Heart left ventricle (tissue), 16 donors: ENCODE data around the gene NDUFA1. TPM values are rescaled to one million over a fixed set of nuclear protein-coding genes. Genes with fewer than 3 reads are reported as not detected.
"Not testable (repeated sequence)": the region's sequence is repeated elsewhere in the genome, so short reads cannot be mapped to it uniquely, and the experiment has no call there.

ENCODE experiments used
- ATAC-seq, 4 donors: fragments of 200-7000 bp; cut with Tn5 transposase; one replicate each; pipeline ENCODE4 v1.9.1; 2020 to 2022; ENCODE audit warnings: moderate library complexity in 4 of 4, mild to moderate bottlenecking in 3 of 4, moderate number of reproducible peaks in 1 of 4
- DNase-seq, 5 donors: peaks; one replicate each; pipeline ENCODE4 v3.0.0-alpha.2; 2020
- H3K27ac ChIP-seq, 12 donors: fragments of 200-600 bp; sonication (generic) in 4 of 12; one replicate each; pipeline versions ENCODE4 v1.5.0 to v1.8.0; 2016 to 2022; ENCODE audit warnings: mild to moderate bottlenecking in 2 of 12
- H3K27me3 ChIP-seq, 9 donors: fragments of 200-600 bp; sonication (generic) in 2 of 9; one replicate each; pipeline versions ENCODE4 v1.5.1 to v1.8.0; 2016 to 2022; ENCODE audit warnings: mild to moderate bottlenecking in 3 of 9
- H3K36me3 ChIP-seq, 9 donors: fragments of 200-600 bp; sonication (generic) in 2 of 9; one replicate each; pipeline versions ENCODE4 v1.5.0 to v1.8.0; 2018 to 2022; ENCODE audit warnings: mild to moderate bottlenecking in 2 of 9
- H3K4me1 ChIP-seq, 12 donors: fragments of 200-600 bp; sonication (generic) in 4 of 12; one replicate each; pipeline versions ENCODE4 v1.5.0 to v1.8.0; 2016 to 2022; ENCODE audit warnings: mild to moderate bottlenecking in 3 of 12
- H3K4me3 ChIP-seq, 12 donors: fragments of 200-600 bp; sonication (generic) in 4 of 12; one replicate each; pipeline versions ENCODE4 v1.5.0 to v1.8.0; 2017 to 2022; ENCODE audit warnings: mild to moderate bottlenecking in 9 of 12, moderate library complexity in 4 of 12
- H3K9me3 ChIP-seq, 12 donors: fragments of 200-600 bp; sonication (generic) in 4 of 12; one replicate each; pipeline versions ENCODE4 v1.5.0 to v1.8.0; 2016 to 2022; ENCODE audit warnings: mild to moderate bottlenecking in 1 of 12
- CTCF ChIP-seq, 12 donors: fragments of 200-600 bp; sonication (generic) in 4 of 12; IDR thresholded peaks; one replicate each; pipeline versions ENCODE4 v1.5.0 to v1.8.0; 2018 to 2022; ENCODE audit warnings: antibody characterized with exemption in 12 of 12, mild to moderate bottlenecking in 5 of 12
- POLR2A ChIP-seq, 2 donors: fragments of 450-650 bp; IDR thresholded peaks; one replicate each; pipeline ENCODE4 v1.6.1; 2017; ENCODE audit warnings: antibody characterized with exemption in 2 of 2, mild to moderate bottlenecking in 2 of 2, moderate library complexity in 2 of 2
- WGBS, 4 donors: extraction: QIAGEN DNeasy Blood & Tissue Kit in 2 of 4; methylation state at CpG; one replicate each; pipeline versions ENCODE4 v1.1.5 to v1.1.7; 2013 to 2018; 5-methylcytosine and 5-hydroxymethylcytosine counted together
- intact Hi-C, 10 donors: fragments of 100-400 bp; cut with DNase I; formaldehyde crosslinking; loops; one replicate each; pipeline versions ENCODE4 v1.11.1 to v1.14.2; 2022
- long read RNA-seq, 3 donors: library from polyadenylated mRNA; unstranded; transcript quantifications; one replicate each; pipeline ENCODE4 v2.0.0, GENCODE V29; 2020 to 2021
- polyA plus RNA-seq, 2 donors: library from polyadenylated mRNA; stranded (reverse); fragments of 200-250 nt; gene quantifications; one replicate each; pipeline ENCODE4 v1.2.3, GENCODE V29; 2013
- total RNA-seq, 9 donors: library from RNA; depleted of rRNA in 2 of 9; stranded (reverse); fragments of >200 nt in 2 of 9; fragmentation: NEBNext Ultra II Directional in 3 of 9; extraction: Animal tissue kit (Norgen Biotek cat#: 25700) in 3 of 9; gene quantifications; one replicate each; pipeline versions ENCODE4 v1.1.0 to v1.2.4, GENCODE V29; 2016 to 2023
- donor health status: ischemic (EF 13 %, LVEDD 7.1; RV severe dilation, severe dysfunction).
- donor health status: healthy with polysubstance abuse.
- donor health status: DM: no; HTN: yes; CAD: no.
- donor health status: DM: no; HTN: no; CAD: no.
- donor health status: ischemic (EF 25% LVEDD 6.9; RV normal size, moderate dysfunction).
- donor health status: ischemic (EF 25% LVEDD 5.7; RV mildly dilated, moderate dysfunction).
- donor health status: healthy.
- donor health status: DM: yes; HTN: yes; CAD: no.
- donor health status: ischemic (EF 35%, LVEDD 5.7; RV mildly dilated, moderate dysfunction).
- donor health status: nonischemic (EF 11% LVEDD 7.7; RV severe dilation, severe dysfunction).
- donor health status: DM: yes; HTN: yes; CAD: no.
- donor health status: PGD.
- donor health status: ischemic (EF 29% LVEDD 5.4; RV normal size, mild dysfunction).
- donor health status: nonischemic (EF 23%, LVEDD 6.1; RV moderate dilation, normal function).

The NDUFA1 gene
- 100 to 1,000 TPM; 288 to 622 (median 433) TPM for total RNA-seq
- polyA plus RNA-seq = 1,000 to 10,000 TPM in 1 of 2 donors, 100 to 1,000 TPM in 1; 310 to 1,598 TPM
- long read RNA-seq, donor 1, transcript NDUFA1-201 (3 exons, 766 nt) = major isoform, 392 of 743 reads
- long read RNA-seq, donor 1, partial matches to known transcripts = 346 of 743 reads
- long read RNA-seq, donor 1, other reads (novel, unspliced or antisense) = 5 of 743 reads
- long read RNA-seq, donor 2, transcript NDUFA1-201 (3 exons, 766 nt) = major isoform, 131 of 313 reads
- long read RNA-seq, donor 2, partial matches to known transcripts = 181 of 313 reads
- long read RNA-seq, donor 2, other reads (novel, unspliced or antisense) = 1 of 313 reads
- long read RNA-seq, donor 3, transcript NDUFA1-201 (3 exons, 766 nt) = major isoform, 230 of 491 reads
- long read RNA-seq, donor 3, partial matches to known transcripts = 259 of 491 reads
- long read RNA-seq, donor 3, other reads (novel, unspliced or antisense) = 2 of 491 reads

GRCh38 chrX:119871599-119872395 is at the start of gene NDUFA1, which contains the start of gene RNF113A:
NDUFA1 (plus strand) TSS chrX:119871832; CDS start chrX:119871912, 80 bp downstream.
RNF113A (minus strand) TSS chrX:119871733; CDS start chrX:119871613, 120 bp downstream.
- peaks cover 0 to 26% (median 3%) of the 10 kb centered on the region in 12 donors for H3K4me1 ChIP-seq
- peak; percentile 82 to 90 (median 88) for DNase-seq
- ATAC-seq = peak; percentile 97 to 98 (median 98)
- H3K4me3 ChIP-seq = peak within 1 kb of the TSS; percentile 41 to 97 (median 74)
- peak within 1 kb of the TSS; percentile 88 to 99 (median 92) for H3K27ac ChIP-seq
- peaks cover 0 to 29% (median 17%) of the 10 kb centered on the region in 9 donors for H3K36me3 ChIP-seq
- TF ChIP-seq POLR2A (IDR thresholded peaks at IDR 0.05) (peak in 1 of 2 donors; percentile 41), CTCF (IDR thresholded peaks at IDR 0.05) (no peak)
- H3K9me3 ChIP-seq = no peaks in the 10 kb centered on the region
- intact Hi-C loops = loop anchor here in 4 of 10 donors (1.0 to 10.0 kb wide), 3 partner anchors 18 to 79 kb away; partner anchors contain the start of genes NKAP (in 2 of the 4) and RPL39 (in 1 of the 4)
- no peaks in the 10 kb centered on the region for H3K27me3 ChIP-seq
- WGBS, 4 donors = 0 to 51% (median 23%) methylated on average over 52 to 62 of the region's 62 CpGs

- DNase-seq, H3K27ac ChIP-seq, ATAC-seq, intact Hi-C loops, H3K36me3 ChIP-seq, H3K4me3 ChIP-seq, H3K4me1 ChIP-seq, H3K9me3 ChIP-seq, H3K27me3 ChIP-seq: not testable (repeated sequence)
- WGBS, 4 donors = 42 to 80% (median 79%) methylated on average over 1 to 2 of the region's 5 CpGs; no CpG with 5 or more reads in 1 of the 4 donors
Observed at GRCh38 chrX:119824221-119824620, 47.4 kb upstream of the NDUFA1 start.

DNA sequence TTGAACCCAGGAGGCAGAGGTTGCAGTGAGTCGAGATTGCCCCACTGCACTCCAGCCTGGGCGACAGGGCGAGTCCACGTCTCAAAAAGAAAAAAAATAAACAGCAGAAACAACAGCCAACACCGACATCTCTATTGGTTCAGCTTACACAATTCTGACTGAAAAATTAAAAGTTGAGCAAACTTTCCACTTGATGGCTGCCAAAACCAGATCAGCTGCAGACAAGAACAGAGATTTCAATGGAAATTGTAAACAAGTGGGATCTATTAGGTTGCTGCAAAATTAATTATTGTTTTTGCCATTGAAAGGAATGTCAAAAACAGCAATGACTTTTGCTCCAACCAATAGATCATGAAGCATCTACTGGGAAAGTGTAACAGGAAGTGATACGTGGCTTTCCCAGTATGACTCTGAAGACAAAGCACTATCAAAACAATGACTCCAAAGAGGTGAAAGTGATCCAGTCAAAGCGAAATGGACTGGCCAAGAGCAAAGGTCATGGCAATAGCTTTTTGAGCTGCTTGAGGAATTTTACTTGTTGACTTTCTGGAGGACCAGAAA is 45.2 kb upstream of the NDUFA1 start:
- ATAC-seq (no peak), DNase-seq (no peak)
- no peak overlapping the region for H3K27ac ChIP-seq
- H3K36me3 ChIP-seq = peaks cover 0 to 19% (median 4%) of the 10 kb centered on the region in 9 donors
- no peaks in the 10 kb centered on the region for H3K27me3 ChIP-seq
- TF ChIP-seq POLR2A (IDR thresholded peaks at IDR 0.05) = no peak
- TF ChIP-seq CTCF (IDR thresholded peaks at IDR 0.05) = no peak
- 59 to 85% (median 78%) methylated on average over 7 of the region's 7 CpGs for WGBS, 4 donors
- no peaks in the 10 kb centered on the region for H3K9me3 ChIP-seq
- H3K4me3 ChIP-seq = no peak overlapping the region
- intact Hi-C loops = no loop called here
- H3K4me1 ChIP-seq = no peaks in the 10 kb centered on the region

GRCh38 chrX:119828446-119828845 is 43.2 kb upstream of the NDUFA1 start:
- Histone ChIP-seq H3K9me3 (no peaks in the 10 kb centered on the region), H3K27ac (no peak overlapping the region), H3K4me3 (no peak overlapping the region), H3K27me3 (no peaks in the 10 kb centered on the region), H3K36me3 (peaks cover 0 to 32% (median 16%) of the 10 kb centered on the region in 9 donors), H3K4me1 (no peaks in the 10 kb centered on the region)
- 85 to 96% (median 92%) methylated on average over 5 of the region's 5 CpGs for WGBS, 4 donors
- TF ChIP-seq POLR2A (IDR thresholded peaks at IDR 0.05) = no peak
- TF ChIP-seq CTCF (IDR thresholded peaks at IDR 0.05) = no peak
- DNase-seq (no peak), ATAC-seq (no peak)
- intact Hi-C loops = no loop called here
